Ovary (tissue), 3 donors: Measurements from ENCODE around the gene TMEM74B.

ENCODE experiments used
- CTCF ChIP-seq, 3 donors: fragments of 450-650 bp in 2 of 3; fragments of 200-600 bp in 1 of 3; IDR thresholded peaks; one replicate each; pipeline versions ENCODE4 v1.5.1 to v1.8.0; 2016 to 2022; ENCODE audit warnings: antibody characterized with exemption in 3 of 3, mild to moderate bottlenecking in 1 of 3
- EP300 ChIP-seq: sonication (generic); formaldehyde crosslinking; IDR thresholded peaks from one replicate; pipeline ENCODE4 v1.6.1; 2017; ENCODE audit warnings: antibody characterized with exemption
- POLR2A ChIP-seq: fragments of 450-650 bp; IDR thresholded peaks from one replicate; pipeline ENCODE4 v1.6.1; 2017; ENCODE audit warnings: antibody characterized with exemption, mild to moderate bottlenecking, moderate library complexity
- donor health status: DM: no; HTN: no; CAD: no.

DNA sequence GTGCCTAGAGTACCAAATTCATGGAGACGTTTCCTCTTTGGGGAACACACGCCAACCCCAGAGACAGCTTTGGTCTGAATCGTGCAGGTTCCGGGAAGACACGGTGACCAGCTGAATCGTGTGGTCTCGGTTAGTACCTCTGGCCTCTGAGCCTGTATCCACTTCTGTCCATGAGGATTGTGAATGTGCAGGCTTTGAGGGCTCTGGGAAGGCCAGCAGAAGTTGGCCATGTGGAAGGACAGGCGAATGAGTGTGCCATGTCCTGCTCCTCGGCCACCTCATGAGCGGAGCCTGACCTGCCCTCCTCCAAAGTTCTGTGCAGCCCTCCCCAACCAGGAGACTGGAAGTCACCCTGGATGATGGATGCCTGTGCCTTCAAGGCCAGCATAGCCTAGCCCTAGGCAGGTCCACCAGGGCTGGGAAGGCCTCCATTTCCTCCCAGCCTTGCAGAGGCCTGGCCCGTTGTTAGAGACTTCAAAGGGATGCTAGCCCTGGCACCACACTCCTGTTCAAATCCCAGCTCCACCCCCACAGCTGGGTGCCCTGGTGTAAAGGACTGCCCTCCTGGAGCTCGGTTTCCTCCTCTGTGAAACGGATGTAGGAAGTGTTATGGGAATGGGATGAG, 1.7 kb upstream of the TMEM74B start:
- TF ChIP-seq POLR2A, result no peak
- TF ChIP-seq CTCF (IDR thresholded peaks at IDR 0.05), result no peak
- no peak for TF ChIP-seq EP300
